Measurements from ENCODE around the gene RNF17. TPM values are rescaled to one million over a fixed set of nuclear protein-coding genes. Genes with fewer than 3 reads are reported as not detected.

The RNF17 gene
- total RNA-seq, 1 experiment from 2014 or later = 6.8 TPM

DNA sequence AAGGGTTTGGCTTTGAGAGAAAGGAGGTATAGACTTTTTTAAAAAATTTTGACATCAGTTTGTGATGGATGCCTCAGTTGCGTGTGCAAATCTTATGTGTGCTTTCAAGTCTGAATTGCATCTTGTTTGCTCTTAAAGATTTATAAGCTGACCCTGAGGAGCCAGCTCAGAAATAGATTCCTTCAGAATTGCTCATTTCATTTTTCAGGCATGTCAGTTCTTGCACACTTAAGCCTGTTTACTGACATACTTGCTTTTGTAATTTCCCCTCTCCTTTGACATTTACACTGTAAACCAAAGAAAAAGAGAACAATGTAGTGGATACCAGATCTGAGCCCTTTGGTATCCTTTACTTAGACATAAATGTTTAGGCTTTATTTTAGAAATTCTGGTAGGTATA lies 87.6 kb downstream of the RNF17 start:
- no peak for DNase-seq (ENCODE audit: low read depth)

DNA sequence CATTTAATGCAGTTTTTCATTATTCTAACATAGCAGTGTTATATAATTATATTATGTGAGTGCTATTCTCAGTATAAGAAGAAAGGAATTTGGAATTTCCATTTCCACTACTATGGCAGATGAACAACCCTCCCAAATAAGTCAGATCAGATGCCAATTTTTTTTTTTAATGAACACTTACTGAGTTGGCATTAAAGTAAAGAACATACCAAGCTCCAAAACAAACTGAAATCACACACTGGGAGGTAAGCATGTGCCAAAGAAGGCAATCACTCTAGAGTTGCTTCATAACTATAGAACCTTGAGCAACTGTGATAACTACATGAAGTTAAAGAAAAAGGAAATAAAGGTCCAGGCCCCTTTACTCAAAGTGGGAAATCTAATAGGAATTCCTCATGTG lies 90.3 kb downstream of the RNF17 start:
- DNase-seq (ENCODE audit: low read depth) = no peak

DNA sequence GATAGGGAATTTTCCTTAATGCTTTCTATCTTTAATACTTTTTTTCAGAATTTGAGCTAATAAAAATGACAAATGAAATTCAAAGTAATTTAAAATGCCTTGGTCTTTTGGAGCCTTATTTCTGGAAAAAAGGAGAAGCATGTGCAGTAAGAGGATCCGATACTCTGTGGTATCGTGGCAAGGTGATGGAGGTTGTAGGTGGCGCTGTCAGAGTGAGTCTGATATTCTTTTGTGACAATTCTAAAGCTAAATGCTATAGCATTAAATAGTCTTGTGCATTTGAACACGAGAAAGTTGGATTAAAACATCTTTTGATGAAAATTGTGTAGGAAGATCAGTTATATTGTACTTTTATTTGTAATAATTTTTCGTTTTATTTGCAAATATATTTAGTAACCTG lies 95.0 kb downstream of the RNF17 start:
- no peak for DNase-seq (ENCODE audit: low read depth)

DNA sequence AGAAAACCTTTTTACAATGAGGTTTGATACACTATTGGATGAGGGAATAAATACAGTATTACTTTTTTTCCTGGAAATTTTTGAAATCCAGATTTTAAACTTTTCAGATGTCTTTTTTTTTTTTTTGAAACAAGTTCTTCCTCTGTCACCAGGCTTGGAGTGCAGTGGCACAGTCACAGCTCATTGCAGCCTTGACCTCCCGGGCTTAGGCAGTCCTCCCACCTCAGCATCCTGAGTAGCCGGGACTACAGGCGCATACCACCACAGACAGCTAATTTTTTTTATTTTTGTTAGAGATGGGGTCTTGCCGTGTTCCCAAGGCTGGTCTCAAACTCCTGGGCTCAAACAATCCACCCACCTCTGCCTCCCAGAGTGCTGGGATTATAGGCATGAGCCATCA lies 96.8 kb downstream of the RNF17 start:
- no peak for DNase-seq (ENCODE audit: low read depth)

DNA sequence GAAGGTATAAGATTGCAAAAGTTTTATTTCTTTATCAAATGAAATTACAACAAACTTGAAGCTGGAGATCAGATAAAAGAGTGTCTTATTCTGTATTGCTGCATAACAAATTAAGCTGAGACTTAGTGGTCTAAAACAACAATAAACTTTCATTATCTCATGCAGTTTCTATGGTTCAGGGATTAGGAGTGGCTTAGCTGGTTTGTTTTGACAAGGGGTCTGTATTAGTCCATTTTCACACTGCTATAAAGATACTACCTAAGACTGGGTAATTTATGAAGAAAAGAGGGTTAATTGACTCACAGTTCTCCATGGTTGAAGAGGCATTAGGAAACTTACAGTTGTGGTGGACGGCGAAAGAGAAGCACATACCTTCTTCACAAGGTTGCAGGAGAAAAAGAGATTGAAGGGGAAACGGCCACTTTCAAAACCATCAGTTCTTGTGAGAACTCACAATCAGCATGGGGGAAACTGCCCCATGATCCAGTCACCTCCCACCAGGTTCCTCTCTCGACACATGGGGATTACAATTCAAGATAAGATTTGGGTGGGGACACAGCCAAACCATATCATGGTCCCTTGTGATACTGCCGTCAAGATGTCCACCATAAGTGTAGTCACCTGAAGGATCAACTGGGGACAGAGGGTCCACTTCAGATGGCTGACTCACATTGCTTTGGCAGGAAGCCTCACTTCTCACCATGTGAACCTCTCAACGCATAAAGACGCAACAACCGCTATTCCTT lies 97.8 kb downstream of the RNF17 start:
- DNase-seq (ENCODE audit: low read depth) = no peak

DNA sequence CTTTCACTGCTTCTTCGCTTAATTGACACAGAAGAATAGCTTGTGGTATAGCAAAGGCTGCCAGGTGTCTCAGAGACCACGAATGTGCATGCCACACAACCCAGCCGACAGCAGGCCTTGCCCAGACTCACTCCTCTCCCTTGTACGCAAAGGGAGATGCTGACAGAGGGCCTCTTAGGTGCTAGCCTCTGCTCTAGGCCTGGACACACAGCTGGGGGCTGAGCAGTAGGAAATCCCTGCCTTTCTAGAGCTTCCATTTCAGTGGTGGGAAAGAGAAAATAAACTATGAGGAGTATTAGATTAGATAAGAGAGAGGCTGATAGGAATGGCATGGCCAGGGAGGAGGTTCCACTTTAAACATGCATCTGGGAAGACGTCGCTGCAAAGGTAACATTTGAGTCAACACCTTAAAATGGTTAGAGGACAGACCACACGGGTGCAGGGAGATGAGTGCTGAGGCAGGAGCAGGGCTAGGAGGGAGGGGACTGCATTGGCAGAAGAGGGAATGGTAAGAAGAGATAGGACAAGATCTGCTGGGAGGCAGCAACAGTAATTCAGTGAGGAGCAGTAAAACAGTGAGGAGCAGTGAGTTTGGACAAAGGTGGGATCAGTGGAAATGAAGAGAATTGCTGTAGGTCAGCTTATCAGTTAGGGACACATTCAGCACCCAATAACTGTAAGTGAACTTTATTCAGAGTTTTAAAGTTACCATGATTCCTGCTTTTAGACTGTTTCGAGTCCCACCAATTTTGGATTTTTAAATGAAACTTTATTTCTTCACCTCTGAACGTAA lies 100.0 kb downstream of the RNF17 start:
- DNase-seq (ENCODE audit: low read depth) = no peak

DNA sequence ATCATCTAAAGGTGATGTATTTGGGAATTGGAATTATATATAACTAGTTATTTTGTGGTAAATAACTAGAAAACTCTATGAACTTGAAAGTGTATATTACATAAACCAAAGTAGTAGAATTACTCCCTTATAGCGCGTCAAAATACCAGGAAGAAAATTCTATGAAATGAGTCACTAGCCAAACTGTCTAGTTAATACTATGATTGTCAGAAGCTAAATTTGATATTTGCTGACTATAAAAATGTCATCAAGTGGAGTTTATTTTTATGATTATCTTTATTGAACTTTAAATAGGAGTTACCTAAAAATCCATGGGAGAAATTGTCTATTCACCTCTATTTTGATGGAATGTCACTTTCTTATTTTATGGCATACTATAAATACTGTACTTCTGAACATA lies 100.6 kb downstream of the RNF17 start:
- DNase-seq (ENCODE audit: low read depth) = no peak

DNA sequence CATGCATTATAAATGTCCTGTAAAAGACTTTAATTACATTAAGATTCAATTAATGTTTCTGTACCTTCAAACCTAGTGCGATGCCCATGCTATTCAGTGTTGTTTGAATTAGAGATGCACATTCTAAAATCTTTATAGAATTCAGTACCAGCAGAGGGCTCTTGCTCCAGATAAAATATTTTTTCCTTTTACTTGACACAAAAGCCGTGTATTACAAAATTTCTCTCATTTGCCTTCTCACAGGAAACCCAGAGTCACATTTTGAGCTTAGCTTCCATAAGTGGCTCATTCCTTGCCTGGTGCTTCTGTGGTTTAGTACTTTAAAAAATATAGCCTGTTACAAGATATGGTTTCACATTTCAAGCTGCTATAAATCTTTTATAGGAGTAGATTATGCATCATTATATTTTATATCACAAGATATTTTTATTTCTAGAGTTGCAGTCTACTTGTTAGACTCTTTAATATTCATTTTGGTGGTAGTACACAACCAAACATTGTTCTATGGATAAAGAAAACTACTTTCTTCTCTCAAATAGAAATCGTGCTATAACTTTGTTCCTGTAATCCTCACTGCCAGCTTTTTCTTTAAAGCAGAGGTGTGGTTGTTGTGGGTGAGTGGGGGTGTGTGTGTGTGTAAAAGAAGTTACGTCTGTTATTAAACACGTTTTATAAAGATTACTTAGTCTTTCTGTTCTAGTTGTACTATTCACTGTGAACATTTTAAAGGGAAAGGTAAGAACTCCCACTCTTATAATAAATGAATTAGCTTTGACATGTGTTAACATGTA lies 101.4 kb downstream of the RNF17 start:
- no peak for DNase-seq (ENCODE audit: low read depth)

DNA sequence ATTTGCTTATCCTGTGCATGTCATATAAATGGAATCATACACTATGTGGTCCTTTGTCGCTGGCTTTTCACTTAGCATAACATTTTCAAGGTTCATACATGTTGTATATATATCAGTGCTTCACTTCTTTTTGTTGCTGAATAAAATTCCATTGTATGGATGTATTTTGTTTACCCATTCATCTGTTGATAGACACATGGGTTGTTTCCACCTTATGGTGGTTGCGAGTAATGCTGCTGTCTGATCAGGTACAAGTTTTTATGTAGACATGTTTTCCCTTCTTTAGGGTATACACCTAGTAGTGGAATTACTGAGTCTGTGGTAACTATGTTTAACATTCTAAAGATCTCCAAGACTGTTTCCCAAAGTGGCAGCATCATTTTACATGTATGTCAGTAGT lies 102.5 kb downstream of the RNF17 start:
- no peak for DNase-seq (ENCODE audit: low read depth)

DNA sequence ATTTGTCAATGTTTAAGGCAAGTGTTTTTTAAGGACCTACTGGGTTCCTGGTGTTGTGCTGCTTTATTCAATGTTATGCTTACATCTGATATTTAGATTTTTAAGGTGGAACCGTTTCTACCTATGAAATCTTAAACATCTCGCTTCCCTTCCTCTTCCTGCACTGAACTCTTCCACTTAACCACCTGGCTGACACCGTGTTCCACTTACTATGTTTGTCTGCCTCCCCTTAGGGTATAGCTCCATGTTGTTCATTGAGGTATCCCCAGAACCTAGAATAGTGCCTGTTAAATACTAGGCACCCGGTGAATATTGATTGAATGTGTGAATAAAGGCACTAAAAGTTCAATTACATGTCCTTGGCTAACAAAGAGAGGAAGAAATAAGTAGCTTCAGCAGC lies 104.9 kb downstream of the RNF17 start:
- DNase-seq (ENCODE audit: low read depth) = no peak

DNA sequence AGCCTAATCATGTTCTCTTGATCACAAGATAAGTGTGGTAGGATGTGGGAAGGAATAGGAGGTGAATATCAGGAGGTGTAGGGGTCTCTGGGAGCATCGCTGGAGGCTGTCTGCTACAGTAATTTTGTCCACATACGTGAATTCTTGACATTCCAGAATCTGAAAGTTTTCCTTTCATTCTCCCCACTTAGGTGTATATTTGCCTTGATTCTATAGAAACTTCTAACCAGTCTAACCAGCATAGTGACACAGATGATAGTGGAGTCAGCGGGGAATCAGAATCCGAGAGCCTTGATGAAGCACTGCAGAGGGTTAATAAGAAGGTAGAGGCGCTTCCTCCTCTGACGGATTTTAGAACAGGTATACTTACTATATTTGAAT lies 106.4 kb downstream of the RNF17 start:
- no peak for DNase-seq (ENCODE audit: low read depth)

DNA sequence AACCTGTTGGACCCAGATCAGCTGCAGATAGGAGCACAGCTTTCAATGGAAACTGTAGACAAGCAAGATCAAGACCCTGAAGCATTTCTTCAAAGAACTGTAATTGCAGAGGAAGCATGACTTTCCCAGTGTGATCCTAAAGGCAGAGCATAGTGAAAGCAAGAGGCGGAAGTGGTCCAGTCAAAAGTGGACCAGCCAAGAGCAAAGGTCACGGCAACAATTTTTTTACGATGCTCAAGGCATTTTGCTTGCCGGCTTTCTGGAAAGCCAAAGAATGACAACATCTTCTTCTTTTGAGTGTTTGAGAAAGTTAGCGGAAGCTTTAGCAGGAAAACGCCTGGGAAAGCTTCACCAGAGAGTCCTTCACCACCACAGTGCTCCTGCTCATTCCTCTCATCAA lies 111.6 kb downstream of the RNF17 start:
- DNase-seq (ENCODE audit: low read depth) = no peak

DNA sequence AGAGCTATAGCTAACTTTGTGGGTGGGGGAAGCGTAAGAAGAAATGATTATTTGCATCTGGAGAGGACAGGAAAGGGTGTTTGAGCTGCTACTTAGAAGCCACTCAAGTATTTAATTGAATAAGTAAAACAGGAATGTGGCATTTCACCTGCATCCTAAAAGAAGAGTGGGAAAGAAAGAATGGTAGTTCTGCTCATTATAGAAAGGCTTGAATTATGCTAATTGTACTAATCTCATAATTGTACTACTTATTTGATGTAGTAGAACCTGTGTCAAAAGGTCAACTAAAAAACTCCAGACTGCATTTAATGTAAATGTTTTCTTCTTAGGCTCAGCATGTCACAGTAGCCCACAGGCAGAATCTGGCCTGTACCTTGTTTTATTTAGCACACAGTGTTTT lies 113.6 kb downstream of the RNF17 start:
- no peak for DNase-seq (ENCODE audit: low read depth)

DNA sequence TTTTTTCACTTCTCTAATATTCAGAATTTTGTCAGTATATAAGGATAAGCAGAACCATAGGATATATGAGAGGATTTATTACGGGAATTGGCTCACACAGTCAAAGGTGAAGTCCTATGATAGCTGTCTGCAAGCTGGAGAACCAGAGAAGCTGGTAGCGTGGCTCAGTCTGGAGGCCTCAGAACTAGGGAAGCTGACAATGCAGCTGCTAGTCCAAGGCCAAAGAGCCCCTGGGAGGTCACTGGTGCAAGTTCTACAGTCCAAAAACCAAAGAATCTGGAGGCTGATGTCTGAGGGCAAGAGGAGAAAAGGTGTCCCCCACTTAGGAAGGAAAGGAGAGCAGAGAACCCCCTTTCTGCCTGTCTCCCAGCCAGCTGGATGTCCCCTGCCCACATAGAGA lies 114.4 kb downstream of the RNF17 start:
- no peak for DNase-seq (ENCODE audit: low read depth)

DNA sequence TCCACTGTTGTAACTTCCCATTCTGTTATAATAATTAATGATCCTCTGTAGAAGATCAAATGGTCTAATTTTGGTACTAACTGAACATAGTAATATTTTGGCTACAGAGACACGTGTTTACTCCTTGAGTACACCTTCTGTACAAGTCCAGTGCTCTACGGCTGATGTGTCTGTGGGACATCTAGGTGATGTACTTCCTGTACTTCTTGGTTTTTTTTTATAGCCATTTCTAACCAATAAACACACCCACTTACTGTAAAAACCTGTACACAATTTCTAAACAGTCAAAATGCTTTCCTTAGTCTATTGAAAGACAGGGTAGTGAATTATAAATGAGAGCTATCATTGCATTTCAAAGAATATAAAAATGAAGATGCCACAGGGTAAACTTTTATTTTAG lies 118.7 kb downstream of the RNF17 start:
- DNase-seq (ENCODE audit: low read depth) = no peak

DNA sequence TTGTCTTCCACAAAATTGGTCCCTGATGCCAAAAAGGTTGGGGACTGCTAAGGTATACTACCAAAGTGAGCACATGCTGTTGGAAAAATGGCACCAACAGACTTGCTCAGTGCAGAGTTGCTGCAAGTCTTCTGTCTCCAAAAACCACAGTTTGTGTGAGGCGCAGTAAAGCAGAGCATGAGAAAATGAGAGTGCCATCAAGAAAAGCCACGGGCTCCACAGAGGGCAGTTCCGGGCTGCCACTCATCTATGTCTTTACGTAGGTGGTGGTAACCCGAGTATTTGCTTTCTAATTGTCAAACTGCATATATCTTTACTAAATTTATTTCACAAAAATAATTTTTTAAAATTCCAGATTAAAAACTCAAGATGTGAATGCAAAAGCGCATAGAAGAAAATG lies 123.8 kb downstream of the RNF17 start:
- no peak for DNase-seq (ENCODE audit: low read depth)

DNA sequence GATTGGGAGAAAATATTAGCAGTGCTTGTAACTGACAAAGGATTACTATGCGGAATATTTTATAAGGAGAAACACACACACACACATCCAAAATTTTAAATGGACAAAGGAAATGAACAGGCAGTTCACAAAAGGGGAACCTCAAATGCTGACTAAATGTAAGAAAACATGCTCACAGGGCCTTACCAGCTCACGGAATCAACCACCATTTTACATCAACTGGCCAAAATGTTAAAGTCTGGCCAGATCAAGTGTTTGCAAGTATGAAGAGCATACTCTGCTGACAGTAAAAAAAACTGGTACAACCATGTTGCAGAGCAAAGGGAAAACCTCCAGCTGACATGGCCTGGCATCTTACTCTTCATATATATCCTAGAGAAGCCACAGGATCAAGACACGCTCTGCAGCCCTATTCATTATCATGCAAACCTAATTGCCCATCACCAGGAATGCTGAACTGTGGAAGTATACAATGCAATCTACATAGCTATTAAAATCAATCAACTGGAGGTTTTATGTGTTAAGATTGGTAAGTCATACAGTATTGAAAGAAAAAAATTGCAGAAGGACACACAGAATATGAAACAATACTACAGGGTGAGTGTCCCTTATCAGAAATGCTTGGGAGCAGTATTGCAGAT lies 124.4 kb downstream of the RNF17 start:
- no peak for DNase-seq (ENCODE audit: low read depth)

DNA sequence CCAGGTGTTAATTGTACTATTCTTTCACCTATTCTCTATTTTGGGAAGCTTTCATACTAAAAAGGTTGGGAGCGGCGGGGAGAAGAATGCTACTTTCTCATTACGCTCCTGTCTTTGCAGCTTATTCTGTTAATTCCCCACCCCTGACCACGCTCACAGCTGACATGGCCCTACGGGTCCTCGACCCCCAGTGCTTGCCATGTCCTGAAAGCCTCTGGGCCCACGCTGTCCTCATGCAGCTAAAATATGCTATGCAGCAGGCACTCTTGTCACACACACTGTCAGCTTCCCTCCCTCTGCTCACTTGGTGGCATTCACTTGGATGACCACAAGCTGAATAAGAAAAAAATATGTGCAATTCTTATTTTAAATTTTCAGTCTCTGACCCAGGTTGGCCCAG lies 126.3 kb downstream of the RNF17 start:
- no peak for DNase-seq (ENCODE audit: low read depth)

DNA sequence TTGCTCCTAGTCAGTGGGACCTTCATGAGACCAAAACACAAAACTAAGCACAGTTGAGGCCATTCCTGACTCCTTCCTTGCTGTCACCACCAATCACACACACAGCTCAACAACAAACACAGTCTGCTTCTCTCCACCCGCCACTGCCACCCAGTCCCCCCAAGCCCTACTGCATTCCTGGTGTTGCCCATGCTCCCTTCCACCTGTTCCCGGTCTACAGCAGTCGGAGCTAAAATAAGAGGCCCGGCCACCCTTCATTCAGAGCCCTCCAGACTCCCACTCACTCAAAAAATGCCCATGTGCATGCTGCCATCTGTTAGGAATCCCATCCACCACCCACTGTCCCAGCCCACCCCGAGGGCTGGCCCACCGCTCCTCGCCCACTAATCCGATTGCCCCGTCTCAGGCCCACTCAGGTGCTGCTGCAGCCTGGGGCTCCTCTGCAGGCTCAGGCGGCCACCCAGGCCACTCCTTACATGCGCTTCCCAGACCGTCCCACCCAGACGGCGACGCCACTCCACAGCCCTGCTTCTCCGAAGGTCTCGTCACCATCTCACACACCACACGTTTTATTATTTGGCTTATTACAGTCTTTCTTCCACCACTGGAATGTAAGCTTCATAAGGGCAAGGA lies 127.6 kb downstream of the RNF17 start:
- no peak for DNase-seq (ENCODE audit: low read depth)

DNA sequence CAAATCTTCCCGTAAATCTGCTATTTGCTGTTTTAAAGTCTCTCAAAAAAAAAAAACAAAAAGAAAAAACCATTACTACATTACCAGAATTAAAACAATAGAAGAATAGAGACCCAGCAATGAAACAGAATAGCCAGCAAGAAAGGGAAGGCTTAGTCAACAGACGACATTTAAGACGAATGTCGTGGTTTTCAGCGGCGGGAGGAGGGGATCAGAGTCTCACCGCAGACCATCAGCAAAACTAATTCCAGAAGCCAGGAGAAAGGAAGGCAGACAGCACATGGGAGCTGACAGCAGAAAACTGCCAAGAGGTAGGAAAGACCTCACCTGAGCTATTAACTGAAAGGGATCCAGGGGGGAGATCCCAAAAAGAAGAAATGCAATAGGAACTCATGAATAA lies 128.9 kb downstream of the RNF17 start:
- DNase-seq (ENCODE audit: low read depth) = no peak

DNA sequence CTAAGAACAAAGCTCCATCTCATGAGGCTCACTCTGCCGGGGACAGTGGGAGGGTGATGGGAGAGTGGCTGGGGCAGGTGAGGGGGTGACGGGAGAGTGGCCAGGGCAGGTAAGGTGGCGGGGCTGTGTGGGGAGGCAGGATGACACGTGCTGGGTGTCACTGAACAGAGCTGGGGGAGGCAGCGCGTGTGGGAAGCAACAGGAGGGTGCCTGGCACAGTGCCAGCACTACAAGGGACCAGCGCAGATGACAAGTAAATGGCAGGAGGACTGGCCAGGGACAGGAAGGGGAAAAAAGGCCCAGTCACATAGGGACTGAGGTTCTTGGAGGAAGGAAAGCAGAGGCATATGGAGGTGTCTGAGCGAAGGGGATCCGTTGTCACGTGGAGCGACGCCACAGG lies 129.9 kb downstream of the RNF17 start:
- no peak for DNase-seq (ENCODE audit: low read depth)
